TTC549 (cell line): ENCODE measurements around the gene SLC19A1.

Experiments used
- FAIRE-seq: peaks from 2 replicates; lab custom pipeline; 2012; peaks lifted over from hg19 to GRCh38; lab: Jason Lieb, UNC

Gene SLC19A1

DNA sequence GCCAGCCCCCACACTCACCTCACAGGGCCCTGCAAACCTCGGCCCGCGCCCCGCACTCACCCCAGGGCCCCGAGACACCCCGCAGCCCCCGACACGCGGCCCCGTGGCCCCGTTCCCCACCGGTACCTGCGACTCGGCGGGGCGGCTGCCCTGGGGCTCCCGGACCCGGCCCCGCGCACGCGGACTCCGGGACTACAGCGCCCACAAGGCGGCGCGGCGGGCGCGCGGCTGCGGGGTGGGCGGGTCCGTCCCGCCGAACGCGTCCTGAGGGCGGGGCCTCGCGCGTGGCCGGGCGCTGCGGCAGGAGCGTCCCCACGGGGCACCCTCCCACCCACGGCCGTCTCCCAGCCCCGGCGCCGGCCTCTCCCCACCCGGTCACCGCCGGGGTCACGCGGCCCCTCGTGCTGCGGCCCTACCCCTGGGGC lies at the start of gene SLC19A1:
TSS of gene SLC19A1 (minus strand) at position 199 of the 425 bp plus-strand sequence. CDS start 4,481 bp downstream, outside the sequence.
- FAIRE-seq = no peak

DNA sequence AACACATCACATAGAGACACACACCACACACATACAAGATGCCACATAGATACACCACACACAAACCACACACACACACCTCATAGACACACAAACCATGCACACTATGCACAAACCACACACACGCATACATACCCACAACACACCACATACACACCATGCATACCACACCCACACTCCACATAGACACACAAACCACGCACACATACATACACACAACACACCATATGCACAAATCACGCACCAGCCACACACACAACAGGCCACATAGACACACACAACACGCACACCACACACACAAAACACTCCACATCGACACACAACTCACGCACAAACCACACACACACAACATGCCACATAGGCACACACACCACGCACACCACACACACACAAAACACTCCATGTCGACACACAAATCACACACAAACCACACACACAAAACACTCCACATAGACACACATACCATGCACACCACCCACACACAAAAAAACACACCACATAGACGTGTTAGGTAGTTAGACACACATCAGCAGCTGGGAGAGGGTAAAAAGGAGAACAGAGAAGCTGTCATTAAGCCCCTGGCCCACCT lies 49.5 kb upstream of the SLC19A1 start:
- FAIRE-seq = no peak

DNA sequence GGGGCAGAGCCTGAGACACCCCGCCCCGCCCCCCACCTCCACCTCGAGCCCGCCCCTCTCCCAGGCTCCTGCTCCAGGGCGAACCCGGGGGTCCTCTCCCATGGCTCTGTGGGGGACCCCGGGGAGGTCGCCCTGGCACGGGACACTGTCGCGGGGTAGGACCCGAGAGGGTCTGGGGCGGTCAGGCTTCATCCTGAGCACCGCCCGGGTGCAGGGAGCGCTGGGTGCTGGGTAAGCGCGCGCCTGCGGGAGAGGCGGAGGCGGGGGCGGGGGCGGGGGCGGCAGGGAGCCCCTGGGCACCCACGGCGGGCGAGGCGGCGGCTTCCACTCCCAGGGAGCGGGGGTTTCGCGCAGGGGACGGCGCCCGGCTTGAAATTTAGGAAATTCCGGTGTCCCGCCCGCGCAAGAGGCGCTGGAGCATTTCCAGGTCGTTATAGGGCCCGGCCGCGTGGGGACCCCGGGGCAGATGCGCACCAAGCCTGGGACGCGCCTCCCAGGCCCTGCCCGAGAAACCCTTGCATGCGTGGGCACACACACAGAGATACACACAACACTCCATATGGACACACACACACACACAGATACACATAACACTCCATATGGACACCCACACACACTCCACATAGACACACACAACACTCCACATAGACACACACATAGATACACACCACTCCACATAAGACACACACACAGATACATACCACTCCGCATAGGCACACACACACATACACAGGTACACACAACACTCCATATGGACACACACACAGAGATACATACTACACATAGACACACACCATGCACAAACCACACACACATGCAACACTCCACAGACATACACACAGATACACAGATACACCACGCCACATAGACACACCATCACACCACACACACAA lies 48.7 kb upstream of the SLC19A1 start:
- no peak for FAIRE-seq

DNA sequence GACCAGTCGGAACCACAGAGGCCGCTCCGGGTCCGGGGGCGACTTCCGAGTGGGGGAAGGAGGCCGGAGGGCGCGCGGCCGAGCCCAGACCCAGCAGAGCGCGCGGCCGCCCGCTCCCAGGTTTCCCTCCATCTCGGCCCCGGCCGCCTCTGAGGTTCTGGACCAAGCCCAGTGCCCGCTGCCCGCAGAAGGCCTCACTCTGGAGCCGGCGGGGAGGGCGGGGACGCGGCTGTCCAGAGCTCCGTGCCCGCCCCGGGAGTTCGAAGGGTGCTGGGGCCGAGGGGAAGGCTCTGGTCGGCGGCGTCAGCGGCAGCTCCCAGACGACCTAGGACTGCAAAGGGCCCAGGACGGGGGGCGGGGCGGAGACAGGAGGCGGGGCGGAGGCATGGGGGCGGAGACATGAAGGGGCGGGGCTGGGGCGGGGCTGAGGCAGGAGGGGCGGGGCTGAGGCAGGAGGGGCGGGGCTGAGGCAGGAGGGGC lies 48.0 kb upstream of the SLC19A1 start:
- FAIRE-seq = no peak

DNA sequence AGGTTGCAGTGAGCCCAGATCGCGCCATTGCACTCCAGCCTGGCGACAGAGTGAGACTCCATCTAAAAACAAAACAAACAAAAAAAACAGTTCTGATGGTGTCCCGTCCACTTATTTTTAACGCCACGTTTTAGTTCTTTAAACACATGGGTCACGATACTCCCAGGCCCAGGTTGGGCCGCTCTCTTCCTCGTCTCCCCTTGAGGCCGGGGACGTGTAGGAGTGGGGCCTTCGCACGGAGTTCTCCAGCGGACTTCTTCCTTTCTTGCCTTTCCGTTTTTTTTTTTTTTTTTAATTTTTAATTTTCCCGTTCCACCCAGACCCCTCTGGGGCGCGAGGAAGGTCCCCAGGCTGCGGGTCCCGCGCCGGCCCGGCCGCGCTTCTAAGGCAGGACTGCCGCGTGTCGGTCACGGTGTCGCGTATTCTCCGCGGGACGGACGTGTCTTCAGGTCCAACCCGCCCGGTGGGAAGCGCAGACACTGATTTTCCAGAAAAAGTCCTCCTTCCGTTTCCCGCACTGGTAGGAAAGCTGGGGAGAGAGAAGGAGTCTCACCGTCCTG lies 47.5 kb upstream of the SLC19A1 start:
- no peak for FAIRE-seq

DNA sequence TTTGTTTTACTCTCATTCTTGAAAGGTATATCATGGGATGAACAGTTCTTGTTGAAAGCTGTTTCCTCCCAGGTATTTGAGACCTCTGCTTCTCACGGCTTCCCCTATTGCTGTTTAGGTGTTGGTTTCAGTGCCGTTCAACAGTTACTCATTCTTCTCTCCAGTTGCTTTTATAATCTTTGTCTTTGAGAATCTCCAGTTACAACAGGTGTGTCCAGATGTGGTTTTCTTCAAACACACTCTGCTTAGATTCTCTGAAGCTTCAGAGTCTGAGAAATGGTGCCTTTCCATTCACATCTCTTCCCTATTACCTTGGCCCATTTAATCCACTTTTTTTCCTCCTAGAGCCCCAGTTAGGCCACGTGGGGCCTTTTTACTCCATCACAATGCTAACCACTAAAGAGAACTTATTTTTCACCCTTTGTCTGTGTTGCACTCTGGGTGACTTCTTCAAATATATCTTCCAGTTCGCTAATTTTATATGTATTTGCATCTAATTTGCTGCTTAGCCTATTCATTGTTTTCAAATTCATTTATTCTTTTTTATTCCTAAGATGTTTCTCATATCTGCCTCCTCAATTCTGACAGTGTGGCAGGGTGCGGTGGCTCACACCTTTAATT lies 46.7 kb upstream of the SLC19A1 start:
- no peak for FAIRE-seq

DNA sequence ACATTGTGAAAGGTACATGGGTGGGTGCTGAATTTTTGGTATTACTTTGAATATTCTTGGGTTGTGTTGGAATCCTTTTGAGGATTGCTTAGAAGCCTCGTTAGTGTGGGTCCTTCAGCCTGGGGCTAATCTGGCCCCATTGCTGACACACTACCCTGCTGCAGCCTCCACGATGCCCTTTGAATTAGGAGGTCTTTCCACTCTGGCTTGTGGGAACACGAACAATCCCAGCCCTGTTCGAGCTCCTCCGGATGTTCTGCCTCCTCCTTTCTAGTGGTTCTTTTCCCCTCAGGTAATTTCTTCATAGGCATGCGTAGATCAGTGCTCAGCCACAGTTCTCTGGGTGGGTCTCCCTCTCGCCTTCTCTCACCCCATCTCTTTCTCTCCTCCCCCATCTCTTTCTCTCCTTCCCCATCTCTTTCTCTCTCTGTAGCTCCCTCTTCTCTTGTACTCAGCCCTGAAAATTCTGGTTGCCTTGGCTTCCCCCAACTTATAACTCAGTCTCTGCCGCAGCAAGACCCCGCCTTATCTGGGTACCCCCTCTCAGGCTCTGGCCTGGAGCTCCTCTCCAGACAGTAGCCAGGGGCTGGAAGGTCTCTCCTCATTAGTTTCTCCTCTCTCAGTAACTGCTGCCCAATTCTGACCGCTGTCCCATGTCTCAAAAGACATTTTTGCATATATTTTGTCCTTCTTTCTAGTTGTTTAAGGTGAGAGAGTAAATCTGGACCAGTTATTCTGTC lies 46.0 kb upstream of the SLC19A1 start:
- FAIRE-seq = no peak

DNA sequence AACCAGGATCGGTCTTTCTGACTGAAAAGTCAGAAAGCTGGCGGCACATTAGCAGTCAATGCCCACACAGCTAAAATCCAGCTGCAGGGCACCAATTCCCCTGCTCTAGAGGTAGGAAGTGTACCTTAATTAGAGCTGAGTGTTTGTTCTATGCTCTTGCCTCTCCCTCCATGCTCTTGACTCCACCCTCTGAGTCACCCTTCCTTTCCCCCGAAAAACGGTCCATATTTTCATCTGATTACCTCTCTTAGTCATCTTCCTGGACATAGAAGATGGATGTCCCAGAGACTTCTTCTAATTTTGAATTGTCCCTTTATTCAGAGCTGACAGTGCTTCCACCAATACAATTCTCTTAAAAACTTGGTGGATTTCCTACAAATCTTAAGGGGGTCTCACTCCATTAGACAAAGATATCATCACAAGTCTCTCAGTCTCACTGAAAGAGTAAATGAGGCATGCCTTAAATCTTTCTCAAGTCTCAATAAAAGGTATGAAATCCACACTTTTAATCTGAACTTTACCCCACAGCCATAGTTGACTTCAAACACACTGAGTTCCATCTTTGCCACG lies 44.1 kb upstream of the SLC19A1 start:
- FAIRE-seq = no peak

DNA sequence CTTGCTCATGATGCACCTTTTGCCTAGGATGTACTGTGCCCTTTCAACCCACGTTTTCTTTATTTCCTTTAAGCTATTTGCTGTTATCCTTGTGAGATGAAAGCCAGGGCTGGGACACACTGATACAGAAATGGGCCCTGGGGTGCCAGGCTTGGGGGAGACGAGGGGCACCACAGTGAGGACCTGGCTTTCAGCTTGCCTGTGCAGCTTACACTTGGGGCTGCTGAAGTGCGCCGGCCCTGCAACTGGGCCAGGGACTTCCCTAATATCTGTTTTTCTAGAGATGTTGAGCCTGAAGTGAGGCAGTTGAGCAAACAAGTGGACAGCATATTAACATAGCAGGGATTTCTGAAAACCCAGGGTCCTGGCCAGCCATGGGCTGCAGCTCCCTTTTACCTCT lies 42.5 kb upstream of the SLC19A1 start:
- no peak for FAIRE-seq

DNA sequence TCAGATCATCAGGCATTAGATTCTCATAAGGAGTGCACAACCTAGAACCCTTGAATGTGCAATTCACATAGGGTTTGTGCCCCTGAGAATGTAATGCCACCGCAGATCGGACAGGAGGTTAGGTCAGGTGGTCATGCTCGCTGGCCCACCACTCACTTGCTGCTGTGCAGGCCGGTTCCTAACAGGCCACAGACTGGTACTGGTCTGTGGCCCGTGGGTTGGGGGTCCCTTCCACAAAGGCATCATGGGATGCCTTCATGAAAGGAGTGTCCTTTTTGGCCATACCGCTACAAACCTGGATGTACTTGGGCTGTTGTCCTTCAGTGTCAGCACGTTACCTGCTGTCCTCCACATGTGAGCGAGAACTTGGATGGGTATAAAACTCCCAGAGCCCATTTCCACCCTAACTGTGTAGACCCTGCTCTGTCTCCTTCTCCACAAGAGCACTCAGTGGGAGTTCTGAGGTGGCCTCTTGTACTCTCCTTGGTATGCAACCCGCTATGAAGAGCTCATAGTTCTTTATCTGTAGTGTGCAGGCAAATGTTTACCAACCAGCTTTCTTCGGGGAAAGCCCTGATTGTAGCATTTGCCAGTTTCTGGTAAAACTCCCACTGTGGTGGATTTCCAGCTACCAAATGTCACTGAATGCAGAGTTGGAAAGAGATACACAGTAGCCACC lies 41.7 kb upstream of the SLC19A1 start:
- FAIRE-seq = no peak

DNA sequence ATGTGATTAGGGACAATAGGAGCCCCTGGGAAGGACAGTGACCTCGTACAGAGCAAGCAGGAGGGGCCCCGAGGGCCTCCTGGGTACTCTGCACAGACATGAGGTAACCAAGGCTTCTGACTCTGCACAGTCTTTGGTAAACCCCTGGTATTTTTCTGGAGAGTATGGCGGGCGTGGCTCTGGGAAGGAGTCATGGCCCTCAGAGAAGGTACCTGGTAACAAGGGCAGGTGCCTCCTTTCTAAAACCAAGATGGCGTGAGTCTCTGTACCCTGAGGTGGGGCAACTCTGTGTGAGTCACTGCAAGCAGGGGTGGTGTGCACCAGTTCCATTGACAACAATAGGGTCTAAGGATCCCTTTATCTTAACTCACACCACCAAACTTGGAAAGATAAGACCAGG lies 39.9 kb upstream of the SLC19A1 start:
- FAIRE-seq = no peak

DNA sequence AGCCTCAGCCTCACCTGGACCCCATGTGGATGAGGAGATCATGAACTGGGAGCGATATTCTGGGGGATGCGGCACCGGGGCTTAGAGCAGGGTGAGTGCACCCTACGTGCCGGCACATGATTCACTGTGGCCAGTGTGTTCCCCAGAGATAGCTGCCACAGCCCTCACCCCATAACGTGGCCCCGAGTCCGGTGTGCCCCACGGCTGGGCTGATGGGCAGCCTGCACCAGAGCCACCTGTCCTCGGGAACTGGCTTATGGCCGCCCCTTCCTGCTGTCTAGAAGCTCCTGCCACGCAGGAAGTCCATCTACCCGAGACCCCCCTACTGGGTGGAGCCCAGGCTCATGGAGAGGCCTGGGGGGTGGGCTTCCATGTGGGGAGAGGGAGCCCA lies 39.1 kb upstream of the SLC19A1 start:
- FAIRE-seq = no peak

DNA sequence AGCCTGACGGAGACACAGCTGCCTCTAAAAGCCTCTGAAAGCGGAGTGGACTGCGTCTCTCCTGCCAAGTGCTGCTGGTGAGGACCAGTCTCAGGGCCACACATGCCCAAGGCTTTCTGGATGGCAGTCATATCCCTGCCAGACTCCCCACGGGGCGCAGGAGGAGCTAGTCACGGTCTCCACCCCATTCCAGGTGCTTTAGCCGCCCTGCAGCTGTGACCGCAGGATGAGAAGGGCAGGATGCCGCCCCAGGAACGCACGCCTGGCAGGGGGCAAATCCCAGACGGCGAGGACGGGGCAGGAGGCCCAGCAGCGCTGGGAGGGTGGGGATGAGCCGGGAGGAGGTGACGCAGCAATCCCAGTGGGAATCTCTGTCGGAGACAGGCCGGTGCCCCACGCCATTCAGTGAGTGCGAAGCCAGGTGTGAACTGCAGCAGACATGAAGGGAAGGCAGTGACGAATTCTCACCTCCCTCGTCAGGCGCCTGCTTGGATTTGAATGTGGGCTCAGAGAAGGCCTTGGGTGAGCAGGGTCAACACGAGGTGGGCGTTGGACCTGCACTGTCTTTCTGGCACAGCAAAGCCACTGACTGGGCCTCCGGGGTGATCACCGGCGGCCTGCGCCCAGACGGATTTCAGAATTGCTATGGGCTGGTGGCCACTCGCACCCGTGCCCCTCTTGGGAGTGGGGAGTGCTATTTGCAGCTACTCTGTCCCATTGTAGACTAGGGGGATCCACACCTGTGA lies 38.5 kb upstream of the SLC19A1 start:
- no peak for FAIRE-seq

DNA sequence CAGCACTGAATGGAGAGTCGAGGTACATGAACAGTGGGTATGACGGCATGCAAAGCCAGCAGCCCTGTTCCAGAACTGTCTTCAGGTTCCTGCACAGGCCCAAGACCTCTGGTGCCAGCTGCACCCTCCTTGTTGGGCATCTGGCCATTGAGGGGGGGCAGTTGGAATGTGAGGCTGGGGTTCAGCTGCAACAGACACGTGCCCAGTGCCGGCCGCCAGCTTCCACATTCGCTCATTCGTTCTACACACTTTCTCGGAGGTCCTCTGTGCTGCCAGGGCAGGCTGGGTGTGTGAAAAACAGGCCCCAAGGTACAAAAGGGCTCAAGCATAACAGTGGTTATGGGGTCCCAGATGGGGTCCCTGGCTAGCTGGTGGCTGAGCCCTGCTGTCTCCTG lies 37.9 kb upstream of the SLC19A1 start:
- FAIRE-seq = no peak

DNA sequence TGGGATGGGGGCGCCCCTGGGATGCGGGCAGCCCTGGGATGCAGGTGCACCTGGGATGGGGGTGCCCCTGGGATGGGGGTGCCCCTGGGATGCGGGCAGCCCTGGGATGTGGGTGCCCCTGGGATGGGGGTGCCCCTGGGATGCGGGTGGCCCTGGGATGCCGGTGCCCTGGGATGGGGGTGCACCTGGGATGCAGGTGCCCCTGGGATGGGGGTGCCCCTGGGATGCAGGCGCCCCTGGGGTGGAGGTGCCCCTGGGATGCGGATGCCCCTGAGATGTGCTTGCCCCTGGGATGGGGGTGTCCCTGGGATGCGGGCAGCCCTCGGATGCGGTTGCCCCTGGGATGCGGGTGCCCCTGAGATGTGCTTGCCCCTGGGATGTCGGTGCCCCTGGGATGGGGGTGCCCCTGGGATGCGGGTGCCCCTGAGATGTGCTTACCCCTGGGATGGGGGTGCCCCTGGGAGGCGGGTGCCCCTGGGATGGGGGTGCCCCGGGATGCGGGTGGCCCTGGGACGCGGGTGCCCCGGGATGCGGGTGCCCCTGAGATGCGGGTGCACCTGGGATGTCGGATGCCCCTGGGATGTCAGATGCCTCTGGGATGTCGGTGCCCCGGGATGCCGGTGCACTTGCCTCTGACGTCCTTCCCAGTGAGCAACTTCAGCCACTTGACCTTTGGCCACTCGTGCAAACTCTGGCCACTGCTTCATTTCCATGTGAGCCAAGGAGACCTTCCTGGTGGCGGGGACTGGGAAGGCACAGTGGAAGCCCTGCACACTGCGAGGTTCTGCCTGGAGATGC lies 37.3 kb upstream of the SLC19A1 start:
- FAIRE-seq = no peak

DNA sequence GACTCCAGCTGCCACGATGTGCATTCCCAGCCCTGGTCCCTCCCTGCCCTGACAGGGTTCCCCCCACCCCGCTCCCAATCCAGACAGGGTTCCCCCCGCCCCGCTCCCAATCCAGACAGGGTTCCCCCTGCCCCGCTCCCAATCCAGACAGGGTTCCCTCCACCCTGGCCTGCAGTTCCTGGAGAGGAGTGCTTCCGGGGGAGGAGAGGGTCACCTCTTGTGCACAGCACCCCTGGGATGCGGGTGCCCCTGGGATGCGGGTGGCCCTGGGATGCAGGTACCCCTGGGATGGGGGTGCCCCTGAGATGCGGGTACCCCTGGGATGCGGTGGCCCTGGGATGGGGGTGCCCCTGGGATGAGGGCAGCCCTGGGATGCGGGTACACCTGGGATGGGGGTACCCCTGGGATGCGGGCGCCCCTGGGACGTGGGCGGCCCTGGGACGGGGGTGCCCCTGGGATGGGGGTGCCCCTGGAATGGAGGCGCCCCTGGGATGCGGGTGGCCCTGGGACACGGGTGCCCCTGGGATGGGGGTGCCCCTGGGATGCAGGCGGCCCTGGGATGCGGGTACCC lies 36.7 kb upstream of the SLC19A1 start:
- no peak for FAIRE-seq

DNA sequence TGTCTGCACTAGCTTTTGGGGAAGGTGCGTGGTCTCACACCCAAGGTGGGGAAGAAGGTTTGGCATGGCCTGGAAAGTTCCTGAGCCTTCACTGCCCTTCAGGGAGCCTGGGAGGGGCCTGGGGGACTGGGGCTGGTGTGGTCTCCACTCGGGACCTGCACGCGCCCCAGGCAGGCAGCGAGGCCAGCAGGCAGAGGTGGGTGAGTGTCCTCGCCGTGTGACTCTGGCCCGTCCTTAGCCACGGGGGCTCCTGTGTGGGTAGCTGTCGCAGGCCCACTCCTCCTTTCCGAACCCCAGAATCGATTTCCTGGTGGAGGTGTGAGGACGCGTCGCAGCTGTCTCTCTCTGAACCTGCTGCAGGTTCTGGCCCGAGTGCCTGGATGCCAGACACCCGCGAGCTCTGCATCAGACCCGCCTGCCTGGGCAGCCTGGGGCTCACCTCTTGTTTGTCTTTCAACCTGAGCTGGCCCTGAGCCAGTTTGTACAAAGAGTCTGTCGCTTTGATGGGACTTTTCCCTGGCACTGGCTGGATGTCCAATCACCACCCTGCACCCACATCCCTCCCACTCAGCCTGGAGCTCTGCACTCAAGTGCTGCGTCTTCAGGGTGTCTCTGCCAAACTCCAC lies 36.0 kb upstream of the SLC19A1 start:
- FAIRE-seq = no peak

DNA sequence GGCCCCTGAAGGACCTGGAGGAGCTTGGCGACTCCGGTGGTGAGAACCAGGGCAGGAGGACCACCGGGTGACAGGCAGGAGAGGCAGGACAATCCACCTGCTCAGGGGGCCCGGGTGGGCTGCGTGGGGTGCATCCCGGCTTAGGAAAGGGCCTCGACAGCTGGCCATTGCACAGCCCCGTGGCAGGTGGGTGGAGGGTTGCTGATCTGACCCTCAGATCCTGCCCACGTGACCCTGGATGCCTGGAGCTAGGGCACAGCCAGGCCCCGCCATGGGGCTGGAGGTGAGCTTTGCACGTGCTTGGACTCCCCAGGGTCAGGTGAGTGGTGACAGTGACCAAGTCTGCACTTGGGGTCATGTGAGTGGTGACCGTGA lies 35.5 kb upstream of the SLC19A1 start:
- FAIRE-seq = no peak
